ENCODE data around the gene PARP14.

DNA sequence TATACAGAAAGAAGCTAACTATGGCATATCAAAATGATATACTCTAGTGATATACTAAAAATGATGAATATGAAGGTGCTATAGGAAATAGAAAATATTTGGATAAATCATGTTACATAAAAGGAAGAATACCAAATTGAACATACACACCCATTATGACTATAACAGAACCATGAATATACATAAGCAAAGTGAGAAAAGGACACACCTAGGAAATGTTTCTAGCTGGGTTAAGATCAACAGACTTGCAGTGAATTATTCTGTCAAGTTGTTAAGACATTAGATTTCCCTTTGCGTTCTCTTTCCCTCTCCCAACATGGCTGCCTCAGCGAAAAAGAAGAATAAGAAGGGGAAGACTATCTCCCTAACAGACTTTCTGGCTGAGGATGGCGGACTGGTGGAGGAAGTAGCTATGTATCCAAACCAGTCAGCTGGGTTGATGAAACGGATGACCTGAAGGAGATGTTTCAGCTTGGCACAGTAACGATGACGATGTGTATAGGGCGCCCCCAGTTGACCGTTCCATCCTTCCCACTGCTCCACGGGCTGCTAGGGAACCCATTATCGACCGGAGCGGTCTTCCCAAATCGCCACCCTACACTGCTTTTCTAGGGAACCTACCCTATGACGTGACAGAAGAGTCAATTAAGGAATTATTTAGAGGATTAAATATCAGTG lies 20.2 kb upstream of the PARP14 start:
- TF ChIP-seq, protein P1, sequence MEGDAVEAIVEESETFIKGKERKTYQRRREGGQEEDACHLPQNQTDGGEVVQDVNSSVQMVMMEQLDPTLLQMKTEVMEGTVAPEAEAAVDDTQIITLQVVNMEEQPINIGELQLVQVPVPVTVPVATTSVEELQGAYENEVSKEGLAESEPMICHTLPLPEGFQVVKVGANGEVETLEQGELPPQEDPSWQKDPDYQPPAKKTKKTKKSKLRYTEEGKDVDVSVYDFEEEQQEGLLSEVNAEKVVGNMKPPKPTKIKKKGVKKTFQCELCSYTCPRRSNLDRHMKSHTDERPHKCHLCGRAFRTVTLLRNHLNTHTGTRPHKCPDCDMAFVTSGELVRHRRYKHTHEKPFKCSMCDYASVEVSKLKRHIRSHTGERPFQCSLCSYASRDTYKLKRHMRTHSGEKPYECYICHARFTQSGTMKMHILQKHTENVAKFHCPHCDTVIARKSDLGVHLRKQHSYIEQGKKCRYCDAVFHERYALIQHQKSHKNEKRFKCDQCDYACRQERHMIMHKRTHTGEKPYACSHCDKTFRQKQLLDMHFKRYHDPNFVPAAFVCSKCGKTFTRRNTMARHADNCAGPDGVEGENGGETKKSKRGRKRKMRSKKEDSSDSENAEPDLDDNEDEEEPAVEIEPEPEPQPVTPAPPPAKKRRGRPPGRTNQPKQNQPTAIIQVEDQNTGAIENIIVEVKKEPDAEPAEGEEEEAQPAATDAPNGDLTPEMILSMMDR (IDR thresholded peaks at IDR 0.05 in 4 of 5, conservative IDR thresholded peaks at IDR 0.05 in 1 of 5), result no peak
- TF ChIP-seq POLR2A (IDR thresholded peaks at IDR 0.05), result no peak
